Dendritic cell treated with granulocyte-macrophage colony-stimulating factor and Interleukin-4, amounts not matched to agents 40 ng/mL and 50 ng/mL, for 4 days (primary cell): ENCODE measurements around the gene PRDM8.

Source experiments
- H3K27ac Mint-ChIP-seq: one replicate; pipeline ENCODE4 v1.8.0; 2022; ENCODE audit warnings: mild to moderate bottlenecking, mixed read lengths
- H3K27me3 Mint-ChIP-seq: one replicate; pipeline ENCODE4 v1.8.0; 2022; ENCODE audit warnings: mild to moderate bottlenecking, mixed read lengths
- H3K36me3 Mint-ChIP-seq: one replicate; pipeline ENCODE4 v1.8.0; 2022; ENCODE audit warnings: low read depth, mixed read lengths
- H3K4me1 Mint-ChIP-seq: one replicate; pipeline ENCODE4 v1.8.0; 2022; ENCODE audit warnings: low read depth, mixed read lengths
- H3K4me3 Mint-ChIP-seq: one replicate; pipeline ENCODE4 v1.8.0; 2022; ENCODE audit warnings: mild to moderate bottlenecking, moderate library complexity, mixed read lengths
- H3K9me3 Mint-ChIP-seq: one replicate; pipeline ENCODE4 v1.8.0; 2022; ENCODE audit warnings: mixed read lengths
- intact Hi-C: fragments of 100-400 bp; cut with micrococcal nuclease; formaldehyde crosslinking; loops from one replicate; pipeline ENCODE4 v1.15.0; 2022

Gene PRDM8

DNA sequence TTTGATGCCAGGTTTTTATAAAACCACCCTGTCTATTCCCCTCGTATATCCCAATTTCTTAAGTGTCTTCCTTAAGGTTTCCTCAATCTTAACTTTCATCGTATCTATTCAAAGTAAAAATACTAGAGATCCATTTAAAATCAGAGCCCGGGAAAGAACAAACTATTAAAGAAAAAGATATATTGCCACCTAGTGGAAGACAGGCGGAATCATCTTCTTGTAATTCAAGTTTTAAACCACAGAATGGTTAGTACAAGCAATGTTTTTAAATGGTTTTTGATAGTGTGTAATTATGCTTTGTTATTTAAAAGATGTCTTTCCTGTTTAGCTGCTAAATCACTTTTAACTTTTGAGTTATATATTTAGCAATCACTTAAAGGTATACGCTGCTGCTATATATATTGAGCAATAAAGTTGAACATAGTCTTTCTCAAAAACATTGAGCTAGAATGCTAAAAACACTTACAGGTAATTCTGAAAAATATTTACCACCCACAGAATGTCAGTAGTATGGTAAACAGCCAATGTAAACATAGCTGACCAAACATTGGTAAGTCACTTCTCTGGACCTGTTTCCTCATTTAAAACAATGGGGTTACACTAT lies 18.2 kb downstream of the PRDM8 start:
- Mint-ChIP-seq H3K9me3 (no peaks in the 10 kb centered on the region), H3K27ac (no peak overlapping the region), H3K27me3 (peaks cover 8% of the 10 kb centered on the region), H3K36me3 (no peaks in the 10 kb centered on the region), H3K4me3 (no peak overlapping the region), H3K4me1 (no peaks in the 10 kb centered on the region)
- intact Hi-C loops: loop anchor here (1.0 to 5.0 kb wide), 2 partner anchors 31 to 1263 kb away; no protein-coding TSS in a partner anchor

- H3K9me3 Mint-ChIP-seq: no peaks in the 10 kb centered on the region
- intact Hi-C loops: loop anchor here (5.0 kb wide), 1 partner anchor 1264 kb away; no protein-coding TSS in a partner anchor
Measured at GRCh38 chr4:80216100-80216761, 18.9 kb downstream of the PRDM8 start.

GRCh38 chr4:80219301-80220025 lies 22.2 kb downstream of the PRDM8 start:
- intact Hi-C loops: loop anchor here (5.0 to 10.0 kb wide), 2 partner anchors 115 to 1267 kb away; partner anchors contain the start of gene CFAP299
- H3K27ac Mint-ChIP-seq: no peak overlapping the region

More at GRCh38 chr4:80216100-80216761, 18.9 kb downstream of the PRDM8 start:
- Mint-ChIP-seq H3K36me3 (no peaks in the 10 kb centered on the region), H3K27me3 (peaks cover 6% of the 10 kb centered on the region), H3K27ac (no peak overlapping the region), H3K4me3 (no peak overlapping the region), H3K4me1 (no peaks in the 10 kb centered on the region)

GRCh38 chr4:80220711-80221110 lies 23.4 kb downstream of the PRDM8 start:
- Mint-ChIP-seq H3K27me3 (peaks cover 4% of the 10 kb centered on the region), H3K4me1 (no peaks in the 10 kb centered on the region), H3K4me3 (no peak overlapping the region), H3K36me3 (no peaks in the 10 kb centered on the region), H3K27ac (no peak overlapping the region), H3K9me3 (no peaks in the 10 kb centered on the region)
- intact Hi-C loops: loop anchor here (10.0 kb wide), 1 partner anchor 114 kb away; the partner anchor contains the start of gene CFAP299

More at GRCh38 chr4:80219301-80220025, 22.2 kb downstream of the PRDM8 start:
- Mint-ChIP-seq H3K4me1 (no peaks in the 10 kb centered on the region), H3K9me3 (no peaks in the 10 kb centered on the region), H3K27me3 (peaks cover 4% of the 10 kb centered on the region), H3K36me3 (no peaks in the 10 kb centered on the region), H3K4me3 (no peak overlapping the region)

DNA sequence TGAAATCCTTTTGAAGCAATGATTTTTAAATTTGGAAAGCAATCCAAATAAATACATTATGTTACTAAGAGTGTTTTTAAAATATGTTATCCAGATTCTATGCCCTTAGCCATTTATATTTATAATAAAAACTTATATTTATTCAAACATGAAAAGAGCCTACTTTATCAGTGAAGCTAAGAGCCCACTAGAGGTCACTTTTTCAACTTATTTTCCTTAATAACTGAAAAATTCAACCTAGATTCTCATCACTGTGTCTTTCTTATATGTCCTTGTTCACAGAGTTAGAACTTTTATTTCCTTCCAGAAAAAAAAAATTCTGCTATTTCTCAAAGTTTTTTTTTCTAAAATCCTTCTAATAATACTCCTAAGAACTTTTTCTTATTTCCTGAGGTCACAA lies 23.9 kb downstream of the PRDM8 start:
- Mint-ChIP-seq H3K9me3 (no peaks in the 10 kb centered on the region), H3K4me3 (no peak overlapping the region), H3K36me3 (no peaks in the 10 kb centered on the region), H3K4me1 (no peaks in the 10 kb centered on the region), H3K27me3 (peaks cover 4% of the 10 kb centered on the region), H3K27ac (no peak overlapping the region)
- intact Hi-C loops: loop anchor here (10.0 kb wide), 1 partner anchor 114 kb away; the partner anchor contains the start of gene CFAP299

DNA sequence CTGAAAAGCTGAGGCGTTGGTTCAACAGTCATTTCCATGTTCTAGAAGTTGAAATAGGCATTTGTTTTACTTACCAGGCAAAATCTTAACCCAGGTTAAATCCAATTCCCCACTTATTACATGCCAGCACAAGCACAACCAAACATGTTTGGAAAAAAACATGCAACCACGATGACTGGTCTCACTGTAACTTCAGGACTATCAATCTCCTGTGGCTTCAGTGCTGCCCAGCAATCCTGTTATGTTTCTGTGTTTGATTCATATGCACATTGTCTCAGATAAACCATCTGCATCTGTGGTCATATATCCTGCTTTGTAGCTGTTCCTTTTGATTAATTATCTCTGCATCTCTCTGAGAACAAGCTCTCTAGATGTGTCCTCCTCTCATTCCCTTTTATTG lies 28.3 kb downstream of the PRDM8 start:
- H3K4me1 Mint-ChIP-seq: no peaks in the 10 kb centered on the region
- no peak overlapping the region for H3K27ac Mint-ChIP-seq
- no peaks in the 10 kb centered on the region for H3K36me3 Mint-ChIP-seq
- no peaks in the 10 kb centered on the region for H3K9me3 Mint-ChIP-seq
- peaks cover 1% of the 10 kb centered on the region for H3K27me3 Mint-ChIP-seq
- intact Hi-C loops: loop anchor here (10.0 kb wide), 1 partner anchor 109 kb away; the partner anchor contains the start of gene CFAP299
- H3K4me3 Mint-ChIP-seq: no peak overlapping the region

DNA sequence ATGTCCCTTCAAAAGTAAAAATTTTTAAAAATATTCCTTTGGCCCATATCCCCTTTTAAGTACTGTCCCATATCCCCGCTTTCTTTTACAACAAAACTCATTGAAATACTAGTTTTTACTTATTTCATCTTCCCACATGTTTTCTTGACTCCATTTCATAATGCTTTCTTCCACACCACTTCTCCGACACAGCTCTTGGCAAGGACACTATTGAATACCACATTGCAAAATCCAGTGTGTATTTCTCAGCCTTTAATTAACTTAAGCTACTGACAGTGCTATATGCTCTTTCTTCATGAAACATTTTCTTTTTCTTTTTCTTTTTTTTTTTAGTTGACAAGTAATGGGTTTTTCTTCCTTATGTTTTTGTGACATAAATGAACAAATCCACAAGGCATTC lies 28.8 kb downstream of the PRDM8 start:
- Mint-ChIP-seq H3K9me3 (no peaks in the 10 kb centered on the region), H3K27ac (no peak overlapping the region)
- intact Hi-C loops: loop anchor here (10.0 kb wide), 1 partner anchor 109 kb away; the partner anchor contains the start of gene CFAP299

GRCh38 chr4:80228460-80228859 lies 31.2 kb downstream of the PRDM8 start:
- Mint-ChIP-seq H3K4me1 (no peaks in the 10 kb centered on the region), H3K27ac (no peak overlapping the region), H3K27me3 (no peaks in the 10 kb centered on the region), H3K36me3 (no peaks in the 10 kb centered on the region), H3K9me3 (no peaks in the 10 kb centered on the region), H3K4me3 (no peak overlapping the region)
- intact Hi-C loops: loop anchor here (10.0 kb wide), 1 partner anchor 106 kb away; the partner anchor contains the start of gene CFAP299

More for the DNA sequence above, 28.8 kb downstream of the PRDM8 start:
- Mint-ChIP-seq H3K4me3 (no peak overlapping the region), H3K4me1 (no peaks in the 10 kb centered on the region), H3K27me3 (no peaks in the 10 kb centered on the region), H3K36me3 (no peaks in the 10 kb centered on the region)

DNA sequence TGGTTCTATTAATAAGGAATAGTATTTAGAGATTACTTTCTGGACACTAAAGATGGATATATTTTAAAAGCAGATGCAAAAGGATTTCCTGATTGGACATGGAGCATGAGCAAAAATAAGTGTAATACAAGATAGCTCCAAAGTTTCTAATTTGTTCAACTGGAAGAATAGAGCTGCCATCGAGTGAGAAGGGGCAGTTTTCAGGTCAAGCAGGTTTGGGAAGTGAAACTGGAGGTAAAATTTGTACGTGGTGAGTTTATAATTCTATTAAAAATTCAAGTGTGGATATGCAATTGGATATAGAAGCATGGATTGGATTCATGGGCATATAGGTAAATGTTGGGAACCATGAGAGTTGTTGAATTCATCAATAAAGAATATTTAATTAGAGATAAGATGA lies 31.8 kb downstream of the PRDM8 start:
- no peaks in the 10 kb centered on the region for H3K36me3 Mint-ChIP-seq
- H3K4me3 Mint-ChIP-seq: no peak overlapping the region
- intact Hi-C loops: loop anchor here (10.0 kb wide), 1 partner anchor 106 kb away; the partner anchor contains the start of gene CFAP299
- H3K27ac Mint-ChIP-seq: no peak overlapping the region
- H3K27me3 Mint-ChIP-seq: no peaks in the 10 kb centered on the region
- H3K4me1 Mint-ChIP-seq: no peaks in the 10 kb centered on the region
- H3K9me3 Mint-ChIP-seq: no peaks in the 10 kb centered on the region

- Mint-ChIP-seq H3K27me3 (no peaks in the 10 kb centered on the region), H3K27ac (no peak overlapping the region), H3K9me3 (no peaks in the 10 kb centered on the region), H3K4me3 (no peak overlapping the region), H3K4me1 (no peaks in the 10 kb centered on the region), H3K36me3 (no peaks in the 10 kb centered on the region)
- intact Hi-C loops: loop anchor here (10.0 kb wide), 1 partner anchor 105 kb away; the partner anchor contains the start of gene CFAP299
Measured at GRCh38 chr4:80229590-80229989, 32.3 kb downstream of the PRDM8 start.

DNA sequence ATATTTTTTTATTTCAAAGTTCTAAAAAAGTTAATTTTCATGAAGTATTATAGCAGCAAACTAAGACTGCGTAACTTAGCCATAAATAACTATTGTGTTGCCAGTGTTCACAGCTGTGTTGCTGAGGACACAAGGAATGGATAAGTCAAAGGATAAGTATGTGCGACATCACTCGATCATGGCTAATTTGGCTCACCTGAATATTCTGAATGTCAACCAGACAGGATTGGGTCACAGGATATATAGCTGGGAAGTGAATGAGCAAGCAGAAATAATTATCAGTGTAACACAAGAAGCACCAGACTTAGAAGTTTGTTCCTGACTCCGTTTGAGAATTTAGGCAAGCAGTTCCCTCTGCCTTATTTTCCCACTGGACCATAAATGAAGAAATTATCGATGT lies 33.9 kb downstream of the PRDM8 start:
- Mint-ChIP-seq H3K9me3 (no peaks in the 10 kb centered on the region), H3K27ac (no peak overlapping the region), H3K4me3 (no peak overlapping the region), H3K36me3 (no peaks in the 10 kb centered on the region), H3K27me3 (no peaks in the 10 kb centered on the region), H3K4me1 (no peaks in the 10 kb centered on the region)
- intact Hi-C loops: no loop called here

- H3K27ac Mint-ChIP-seq: no peak overlapping the region
- H3K36me3 Mint-ChIP-seq: no peaks in the 10 kb centered on the region
- no peaks in the 10 kb centered on the region for H3K27me3 Mint-ChIP-seq
Measured at GRCh38 chr4:80232707-80233370, 35.5 kb downstream of the PRDM8 start.

GRCh38 chr4:80233390-80233789 lies 36.1 kb downstream of the PRDM8 start:
- H3K27me3 Mint-ChIP-seq: no peaks in the 10 kb centered on the region
- no peak overlapping the region for H3K4me3 Mint-ChIP-seq
- intact Hi-C loops: no loop called here
- H3K9me3 Mint-ChIP-seq: no peaks in the 10 kb centered on the region
- H3K36me3 Mint-ChIP-seq: no peaks in the 10 kb centered on the region
- no peaks in the 10 kb centered on the region for H3K4me1 Mint-ChIP-seq
- H3K27ac Mint-ChIP-seq: no peak overlapping the region

More at GRCh38 chr4:80232707-80233370, 35.5 kb downstream of the PRDM8 start:
- Mint-ChIP-seq H3K9me3 (no peaks in the 10 kb centered on the region), H3K4me1 (no peaks in the 10 kb centered on the region), H3K4me3 (no peak overlapping the region)
- intact Hi-C loops: no loop called here
